H9 (cell line): Measurements from ENCODE around the gene LRP1B. TPM values are rescaled to one million over a fixed set of nuclear protein-coding genes. Genes with fewer than 3 reads are reported as not detected.

Source experiments
- DNase-seq: peaks from one replicate; pipeline ENCODE4 v3.0.0-alpha.2; 2017
- H2AFZ ChIP-seq: one replicate; pipeline ENCODE4 v1.6.1; 2013; ENCODE audit warnings: mild to moderate bottlenecking, low read length, control low read depth, moderate library complexity
- H2AK5ac ChIP-seq: 2 replicates; pipeline ENCODE4 v1.6.1; 2013; ENCODE audit warnings: low read length, control low read depth, mixed read lengths; ENCODE audit not compliant: insufficient read length
- H2BK120ac ChIP-seq: one replicate; pipeline ENCODE4 v1.6.1; 2013; ENCODE audit warnings: low read depth, mild to moderate bottlenecking, low read length, control low read depth, inconsistent platforms; ENCODE audit not compliant: poor library complexity, severe bottlenecking
- H2BK12ac ChIP-seq: 2 replicates; pipeline ENCODE4 v1.6.1; 2013; ENCODE audit warnings: low read length, control low read depth, mixed read lengths, low read depth; ENCODE audit not compliant: insufficient read length
- H2BK15ac ChIP-seq: 2 replicates; pipeline ENCODE4 v1.6.1; 2013; ENCODE audit warnings: low read depth, low read length, control low read depth
- H2BK20ac ChIP-seq: one replicate; pipeline ENCODE4 v1.6.1; 2013; ENCODE audit warnings: low read depth, mild to moderate bottlenecking, low read length, control low read depth, inconsistent platforms; ENCODE audit not compliant: poor library complexity, severe bottlenecking
- H2BK5ac ChIP-seq: 2 replicates; pipeline ENCODE4 v1.6.1; 2013; ENCODE audit warnings: low read length, control low read depth, mixed read lengths; ENCODE audit not compliant: insufficient read length
- H3K14ac ChIP-seq: 2 replicates; pipeline ENCODE4 v1.6.1; 2013; ENCODE audit warnings: low read length, control low read depth; ENCODE audit not compliant: insufficient read depth
- H3K18ac ChIP-seq: 2 replicates; pipeline ENCODE4 v1.6.1; 2013; ENCODE audit warnings: low read depth, mild to moderate bottlenecking, mixed read lengths, low read length, control low read depth; ENCODE audit not compliant: insufficient read length
- H3K23ac ChIP-seq: 2 replicates; pipeline ENCODE4 v1.6.1; 2013; ENCODE audit warnings: low read length, control low read depth, mixed read lengths, low read depth; ENCODE audit not compliant: insufficient read length
- H3K23me2 ChIP-seq: 2 replicates; pipeline ENCODE4 v1.6.1; 2013; ENCODE audit warnings: low read depth, mild to moderate bottlenecking, mixed read lengths, low read length, control low read depth; ENCODE audit not compliant: insufficient read length, poor library complexity, severe bottlenecking
- H3K27ac ChIP-seq: 2 replicates; pipeline ENCODE4 v1.5.1; 2013; ENCODE audit warnings: low read length, control low read depth, mixed read lengths, low read depth; ENCODE audit not compliant: insufficient read length
- H3K27me3 ChIP-seq: 2 replicates; pipeline ENCODE4 v1.6.1; 2013; ENCODE audit warnings: low read length, control low read depth, inconsistent platforms; ENCODE audit not compliant: insufficient read depth
- H3K4ac ChIP-seq: 2 replicates; pipeline ENCODE4 v1.6.1; 2013; ENCODE audit warnings: low read depth, mild to moderate bottlenecking, control low read depth, inconsistent platforms, low read length, moderate library complexity
- H3K4me1 ChIP-seq: 2 replicates; pipeline ENCODE4 v1.6.1; 2013; ENCODE audit warnings: low read length, control low read depth, inconsistent platforms; ENCODE audit not compliant: insufficient read depth
- H3K4me2 ChIP-seq: 2 replicates; pipeline ENCODE4 v1.6.1; 2013; ENCODE audit warnings: low read length, control low read depth, mixed read lengths; ENCODE audit not compliant: insufficient read length, insufficient read depth
- H3K56ac ChIP-seq: 2 replicates; pipeline ENCODE4 v1.6.1; 2013; ENCODE audit warnings: low read depth, mild to moderate bottlenecking, mixed read lengths, low read length, control low read depth; ENCODE audit not compliant: insufficient read length
- H3K79me1 ChIP-seq: 2 replicates; pipeline ENCODE4 v1.6.1; 2013; ENCODE audit warnings: low read depth, mild to moderate bottlenecking, moderate library complexity, low read length, control low read depth, inconsistent platforms; ENCODE audit not compliant: insufficient read depth, poor library complexity, severe bottlenecking
- H3K79me2 ChIP-seq: 2 replicates; pipeline ENCODE4 v1.6.1; 2013; ENCODE audit warnings: low read length, control low read depth, inconsistent platforms; ENCODE audit not compliant: insufficient read depth
- H3K9ac ChIP-seq: 2 replicates; pipeline ENCODE4 v1.6.1; 2013; ENCODE audit warnings: low read length, control low read depth, mixed read lengths; ENCODE audit not compliant: insufficient read length; ENCODE audit errors: extremely low read depth
- H3K9me3 ChIP-seq: one replicate; pipeline ENCODE4 v1.6.1; 2013; ENCODE audit warnings: low read depth, low read length, inconsistent platforms; ENCODE audit not compliant: control insufficient read depth
- H3T11ph ChIP-seq: one replicate; pipeline ENCODE4 v1.6.1; 2013; ENCODE audit warnings: mild to moderate bottlenecking, low read length, control low read depth, inconsistent platforms
- H4K20me1 ChIP-seq: one replicate; pipeline ENCODE4 v1.6.1; 2013; ENCODE audit not compliant: control insufficient read depth, insufficient read length, insufficient read depth
- H4K5ac ChIP-seq: 2 replicates; pipeline ENCODE4 v1.6.1; 2013; ENCODE audit warnings: low read depth, mild to moderate bottlenecking, mixed read lengths, low read length, control low read depth; ENCODE audit not compliant: insufficient read length
- H4K8ac ChIP-seq: replicated peaks from 2 replicates; pipeline ENCODE4 v1.6.1; 2013; ENCODE audit warnings: low read length, control low read depth, mixed read lengths, low read depth; ENCODE audit not compliant: insufficient read length
- H4K91ac ChIP-seq: 2 replicates; pipeline ENCODE4 v1.6.1; 2013; ENCODE audit warnings: low read depth, mild to moderate bottlenecking, moderate library complexity, mixed read lengths, low read length, control low read depth; ENCODE audit not compliant: insufficient read length
- H3K27ac Mint-ChIP-seq, 3 experiments: 2 replicates in 2 of 3; 3 replicates in 1 of 3; pipeline ENCODE4 v1.8.0; 2020 to 2021; ENCODE audit warnings: mixed read lengths in 3 of 3, mild to moderate bottlenecking in 1 of 3, moderate library complexity in 1 of 3
- H3K27me3 Mint-ChIP-seq: 2 replicates; pipeline ENCODE4 v1.8.0; 2021; ENCODE audit warnings: low read depth, mild to moderate bottlenecking, moderate library complexity, mixed read lengths
- H3K36me3 Mint-ChIP-seq, 3 experiments: 2 replicates in 2 of 3; 3 replicates in 1 of 3; pipeline ENCODE4 v1.8.0; 2020 to 2021; ENCODE audit warnings: low read depth in 3 of 3, mixed read lengths in 3 of 3; ENCODE audit not compliant: insufficient read depth in 1 of 3
- H3K4me1 Mint-ChIP-seq, 2 experiments: 2 replicates each; pipeline ENCODE4 v1.8.0; 2020; ENCODE audit warnings: mixed read lengths in 2 of 2
- H3K4me3 Mint-ChIP-seq, 2 experiments: 2 replicates in 1 of 2; 3 replicates in 1 of 2; pipeline ENCODE4 v1.8.0; 2020 to 2021; ENCODE audit warnings: mild to moderate bottlenecking in 2 of 2, mixed read lengths in 2 of 2, moderate library complexity in 1 of 2
- H3K9me3 Mint-ChIP-seq, 2 experiments: 2 replicates in 1 of 2; 3 replicates in 1 of 2; pipeline ENCODE4 v1.8.0; 2020; ENCODE audit warnings: mild to moderate bottlenecking in 2 of 2, mixed read lengths in 2 of 2, moderate library complexity in 1 of 2
- WGBS: extraction: QIAGEN DNeasy Blood & Tissue Kit; methylation state at CpG from one replicate; pipeline ENCODE4 v1.1.7; 2013; ENCODE audit warnings: missing lambda C conversion rate, low lambda C conversion rate, mixed read lengths; ENCODE audit not compliant: insufficient read length; ENCODE audit errors: extremely low coverage; 5-methylcytosine and 5-hydroxymethylcytosine counted together
- total RNA-seq: library from RNA; stranded (reverse); gene quantifications from 2 replicates; pipeline ENCODE4 v1.2.1, GENCODE V29; 2021
- TF ChIP-seq, protein P1 (sequence below): fragments of 200-600 bp; sonication (generic); conservative IDR thresholded peaks from 3 replicates; pipeline ENCODE4 v1.8.0; 2021; ENCODE audit warnings: antibody characterized with exemption, mild to moderate bottlenecking

LRP1B gene
- total RNA-seq, 1 experiment from 2014 or later = not detected

DNA sequence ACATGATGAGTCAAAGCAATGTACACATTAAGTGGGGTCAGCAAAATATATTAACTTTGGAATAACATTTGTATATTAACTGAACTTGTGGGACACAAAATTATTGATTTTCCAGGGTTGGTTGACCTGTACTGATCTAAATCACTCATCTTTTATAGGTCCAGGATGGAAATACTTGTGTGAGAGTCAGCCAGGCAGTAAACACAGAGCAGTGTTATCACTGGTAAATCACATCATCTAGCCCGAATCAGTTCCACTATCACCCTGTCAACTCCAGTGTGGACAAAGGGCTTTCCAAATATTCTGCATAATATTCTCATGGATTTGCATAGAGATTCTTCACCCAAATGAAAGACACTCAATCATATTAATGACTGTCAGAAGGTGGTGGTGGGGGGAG is 295.7 kb downstream of the LRP1B start:
- Histone ChIP-seq H3K9me3 (no peaks in the 10 kb centered on the region), H3K23me2 (no peaks in the 10 kb centered on the region), H3K27me3 (no peaks in the 10 kb centered on the region), H4K5ac (no peak overlapping the region), H3K79me1 (no peaks in the 10 kb centered on the region), H3K4ac (no peak overlapping the region), H3K4me2 (no peak overlapping the region), H3K23ac (no peak overlapping the region), H2BK20ac (no peak overlapping the region), H4K8ac (no peak overlapping the region), H3K9ac (no peak overlapping the region), H3K27ac (no peak overlapping the region), H3T11ph (no peak overlapping the region), H4K20me1 (no peaks in the 10 kb centered on the region), H3K18ac (no peak overlapping the region), H3K79me2 (no peaks in the 10 kb centered on the region), H2BK15ac (no peak overlapping the region), H3K14ac (no peak overlapping the region), H2BK5ac (no peak overlapping the region), H2AK5ac (no peak overlapping the region), H3K4me1 (no peaks in the 10 kb centered on the region), H2AFZ (no peak overlapping the region), H2BK12ac (no peak overlapping the region), H4K91ac (no peak overlapping the region), H3K56ac (no peak overlapping the region), H2BK120ac (no peak overlapping the region)
- Mint-ChIP-seq H3K9me3 (no peaks in the 10 kb centered on the region), H3K4me3 (no peak overlapping the region), H3K36me3 (no peaks in the 10 kb centered on the region), H3K27me3 (no peaks in the 10 kb centered on the region), H3K4me1 (no peaks in the 10 kb centered on the region; a peak in 1 of 4 replicates), H3K27ac (no peak overlapping the region)
- TF ChIP-seq, protein P1, sequence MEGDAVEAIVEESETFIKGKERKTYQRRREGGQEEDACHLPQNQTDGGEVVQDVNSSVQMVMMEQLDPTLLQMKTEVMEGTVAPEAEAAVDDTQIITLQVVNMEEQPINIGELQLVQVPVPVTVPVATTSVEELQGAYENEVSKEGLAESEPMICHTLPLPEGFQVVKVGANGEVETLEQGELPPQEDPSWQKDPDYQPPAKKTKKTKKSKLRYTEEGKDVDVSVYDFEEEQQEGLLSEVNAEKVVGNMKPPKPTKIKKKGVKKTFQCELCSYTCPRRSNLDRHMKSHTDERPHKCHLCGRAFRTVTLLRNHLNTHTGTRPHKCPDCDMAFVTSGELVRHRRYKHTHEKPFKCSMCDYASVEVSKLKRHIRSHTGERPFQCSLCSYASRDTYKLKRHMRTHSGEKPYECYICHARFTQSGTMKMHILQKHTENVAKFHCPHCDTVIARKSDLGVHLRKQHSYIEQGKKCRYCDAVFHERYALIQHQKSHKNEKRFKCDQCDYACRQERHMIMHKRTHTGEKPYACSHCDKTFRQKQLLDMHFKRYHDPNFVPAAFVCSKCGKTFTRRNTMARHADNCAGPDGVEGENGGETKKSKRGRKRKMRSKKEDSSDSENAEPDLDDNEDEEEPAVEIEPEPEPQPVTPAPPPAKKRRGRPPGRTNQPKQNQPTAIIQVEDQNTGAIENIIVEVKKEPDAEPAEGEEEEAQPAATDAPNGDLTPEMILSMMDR = no peak
- DNase-seq = no peak
- no CpG with 5 or more reads among the region's 1 CpG for WGBS
